ENCODE measurements around the gene ARMC2.
"Not testable (repeated sequence)": the region's sequence is repeated elsewhere in the genome, so short reads cannot be mapped to it uniquely, and the experiment has no call there.

The ARMC2 gene

GRCh38 chr6:108848116-108848868, at the start of gene ARMC2:
Gene ARMC2 (plus strand): TSS chr6:108848422. CDS start chr6:108854268, 5,846 bp downstream.
- peak; percentile 90 for DNase-seq (ENCODE audit: low spot score)

- DNase-seq (ENCODE audit: low spot score): peak; percentile 51
Observed at GRCh38 chr6:108798670-108799353, 49.4 kb upstream of the ARMC2 start.

GRCh38 chr6:108799354-108799717, 48.9 kb upstream of the ARMC2 start:
- DNase-seq (ENCODE audit: low spot score): no peak

- no peak for DNase-seq (ENCODE audit: low spot score)
Observed at GRCh38 chr6:108799791-108800190, 48.4 kb upstream of the ARMC2 start.

GRCh38 chr6:108800427-108800864, 47.8 kb upstream of the ARMC2 start:
- no peak for DNase-seq (ENCODE audit: low spot score)

- no peak for DNase-seq (ENCODE audit: low spot score)
Observed at GRCh38 chr6:108801366-108801765, 46.9 kb upstream of the ARMC2 start.

GRCh38 chr6:108803982-108804490, 44.2 kb upstream of the ARMC2 start:
- no peak for DNase-seq (ENCODE audit: low spot score)

- no peak for DNase-seq (ENCODE audit: low spot score)
Observed at GRCh38 chr6:108804956-108805355, 43.3 kb upstream of the ARMC2 start.

- no peak for DNase-seq (ENCODE audit: low spot score)
Observed at GRCh38 chr6:108805611-108806167, 42.5 kb upstream of the ARMC2 start.

GRCh38 chr6:108806171-108806570, 42.1 kb upstream of the ARMC2 start:
- no peak for DNase-seq (ENCODE audit: low spot score)

- DNase-seq (ENCODE audit: low spot score): no peak
Observed at GRCh38 chr6:108806665-108807064, 41.6 kb upstream of the ARMC2 start.

- no peak for DNase-seq (ENCODE audit: low spot score)
Observed at GRCh38 chr6:108807928-108808327, 40.3 kb upstream of the ARMC2 start.

GRCh38 chr6:108809211-108809610, 39.0 kb upstream of the ARMC2 start:
- DNase-seq (ENCODE audit: low spot score): no peak

- DNase-seq (ENCODE audit: low spot score): no peak
Observed at GRCh38 chr6:108810057-108810643, 38.1 kb upstream of the ARMC2 start.

GRCh38 chr6:108811490-108811889, 36.7 kb upstream of the ARMC2 start:
- no peak for DNase-seq (ENCODE audit: low spot score)

- DNase-seq (ENCODE audit: low spot score): not testable (repeated sequence)
Observed at GRCh38 chr6:108813218-108813617, 35.0 kb upstream of the ARMC2 start.

- not testable (repeated sequence) for DNase-seq (ENCODE audit: low spot score)
Observed at GRCh38 chr6:108817276-108817675, 30.9 kb upstream of the ARMC2 start.

- no peak for DNase-seq (ENCODE audit: low spot score)
Observed at GRCh38 chr6:108820006-108820405, 28.2 kb upstream of the ARMC2 start.

- no peak for DNase-seq (ENCODE audit: low spot score)
Observed at GRCh38 chr6:108822401-108822800, 25.8 kb upstream of the ARMC2 start.

GRCh38 chr6:108825326-108825725, 22.9 kb upstream of the ARMC2 start:
- DNase-seq (ENCODE audit: low spot score): no peak

GRCh38 chr6:108831104-108831503, 17.1 kb upstream of the ARMC2 start:
- no peak for DNase-seq (ENCODE audit: low spot score)

GRCh38 chr6:108832738-108833137, 15.5 kb upstream of the ARMC2 start:
- DNase-seq (ENCODE audit: low spot score): no peak
